B cell (primary cell): ENCODE results near the gene RAB11FIP2.

Source experiments
- EZH2 ChIP-seq: IDR thresholded peaks from 2 replicates; pipeline ENCODE4 v1.6.1; 2012; ENCODE audit warnings: borderline replicate concordance, low read depth, mild to moderate bottlenecking, moderate library complexity, low read length; ENCODE audit not compliant: insufficient read depth, poor library complexity, severe bottlenecking
- TF ChIP-seq, protein P1 (sequence below): fragments of 200-600 bp; IDR thresholded peaks from one replicate; pipeline ENCODE4 v1.8.0; 2022; ENCODE audit warnings: antibody characterized with exemption, mild to moderate bottlenecking

DNA sequence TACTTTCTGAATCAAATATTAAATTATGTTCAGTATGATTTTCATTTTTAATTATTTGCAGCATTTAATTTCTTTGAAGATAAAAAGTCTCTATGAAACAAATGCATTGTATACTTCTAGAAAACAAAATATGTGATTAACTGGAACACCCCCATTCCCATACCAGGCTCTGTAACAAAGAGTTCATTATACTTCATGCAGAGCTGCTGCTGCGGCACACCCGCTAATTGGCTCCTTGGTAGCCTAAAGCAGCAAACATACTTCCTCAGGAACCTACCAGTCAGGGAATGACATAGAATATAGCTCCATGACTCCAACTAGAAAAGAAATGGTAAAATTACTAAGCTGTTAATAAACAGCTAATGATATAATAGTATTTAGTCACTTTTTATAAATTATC lies 19.3 kb downstream of the RAB11FIP2 start:
- TF ChIP-seq, protein P1, sequence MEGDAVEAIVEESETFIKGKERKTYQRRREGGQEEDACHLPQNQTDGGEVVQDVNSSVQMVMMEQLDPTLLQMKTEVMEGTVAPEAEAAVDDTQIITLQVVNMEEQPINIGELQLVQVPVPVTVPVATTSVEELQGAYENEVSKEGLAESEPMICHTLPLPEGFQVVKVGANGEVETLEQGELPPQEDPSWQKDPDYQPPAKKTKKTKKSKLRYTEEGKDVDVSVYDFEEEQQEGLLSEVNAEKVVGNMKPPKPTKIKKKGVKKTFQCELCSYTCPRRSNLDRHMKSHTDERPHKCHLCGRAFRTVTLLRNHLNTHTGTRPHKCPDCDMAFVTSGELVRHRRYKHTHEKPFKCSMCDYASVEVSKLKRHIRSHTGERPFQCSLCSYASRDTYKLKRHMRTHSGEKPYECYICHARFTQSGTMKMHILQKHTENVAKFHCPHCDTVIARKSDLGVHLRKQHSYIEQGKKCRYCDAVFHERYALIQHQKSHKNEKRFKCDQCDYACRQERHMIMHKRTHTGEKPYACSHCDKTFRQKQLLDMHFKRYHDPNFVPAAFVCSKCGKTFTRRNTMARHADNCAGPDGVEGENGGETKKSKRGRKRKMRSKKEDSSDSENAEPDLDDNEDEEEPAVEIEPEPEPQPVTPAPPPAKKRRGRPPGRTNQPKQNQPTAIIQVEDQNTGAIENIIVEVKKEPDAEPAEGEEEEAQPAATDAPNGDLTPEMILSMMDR, result no peak
- no peak for TF ChIP-seq EZH2
